Duodenal mucosa (tissue), 2 donors: ENCODE measurements around the gene VPS33B.

Experiments used
- H3K27ac ChIP-seq: one replicate; pipeline ENCODE4 v1.7.0; 2013; ENCODE audit warnings: low read depth, low read length
- H3K27me3 ChIP-seq, 2 donors: one replicate each; pipeline ENCODE4 v1.7.0; 2013; ENCODE audit warnings: low read length in 2 of 2, control low read depth in 1 of 2; ENCODE audit not compliant: insufficient read depth in 2 of 2, control insufficient read depth in 1 of 2
- H3K36me3 ChIP-seq, 2 donors: one replicate each; pipeline ENCODE4 v1.7.0; 2013; ENCODE audit warnings: low read length in 2 of 2, control low read depth in 1 of 2; ENCODE audit not compliant: insufficient read depth in 2 of 2, control insufficient read depth in 1 of 2
- H3K4me1 ChIP-seq, 2 donors: one replicate each; pipeline ENCODE4 v1.7.0; 2013; ENCODE audit warnings: low read length in 2 of 2, control low read depth in 1 of 2; ENCODE audit not compliant: insufficient read depth in 2 of 2, control insufficient read depth in 1 of 2
- H3K4me3 ChIP-seq, 2 donors: one replicate each; pipeline ENCODE4 v1.7.0; 2013; ENCODE audit warnings: low read length in 2 of 2, low read depth in 1 of 2
- H3K9ac ChIP-seq, 2 donors: one replicate each; pipeline ENCODE4 v1.7.0; 2013; ENCODE audit warnings: low read length in 2 of 2, low read depth in 1 of 2
- H3K9me3 ChIP-seq, 2 donors: one replicate each; pipeline ENCODE4 v1.7.0; 2013; ENCODE audit warnings: low read length in 2 of 2, control low read depth in 1 of 2; ENCODE audit not compliant: control insufficient read depth in 1 of 2

The VPS33B gene

DNA sequence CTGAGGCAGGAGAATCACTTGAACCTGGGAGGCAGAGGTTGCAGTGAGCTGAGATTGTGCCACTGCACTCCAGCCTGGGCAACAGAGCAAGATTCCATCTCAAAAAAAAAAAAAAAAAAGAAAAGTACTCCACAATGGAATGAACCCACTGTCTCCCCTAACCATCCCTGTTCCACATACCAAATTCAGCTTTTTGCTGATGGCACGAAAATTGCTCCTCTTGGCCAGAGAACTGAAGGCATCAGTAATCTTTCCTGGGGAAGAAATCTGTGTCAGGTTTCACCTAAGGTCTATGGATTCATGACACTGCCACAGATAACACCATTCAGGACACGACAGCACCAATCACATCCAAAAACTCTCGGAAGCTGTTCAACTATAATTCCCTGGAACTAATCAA, 21.2 kb downstream of the VPS33B start:
- H3K36me3 ChIP-seq: peaks cover 24 to 71% of the 10 kb centered on the region in 2 donors
- no peak overlapping the region for H3K9ac ChIP-seq
- H3K27me3 ChIP-seq: no peaks in the 10 kb centered on the region
- H3K4me1 ChIP-seq: no peaks in the 10 kb centered on the region
- H3K27ac ChIP-seq: no peak overlapping the region
- H3K9me3 ChIP-seq: no peaks in the 10 kb centered on the region
- no peak overlapping the region for H3K4me3 ChIP-seq

DNA sequence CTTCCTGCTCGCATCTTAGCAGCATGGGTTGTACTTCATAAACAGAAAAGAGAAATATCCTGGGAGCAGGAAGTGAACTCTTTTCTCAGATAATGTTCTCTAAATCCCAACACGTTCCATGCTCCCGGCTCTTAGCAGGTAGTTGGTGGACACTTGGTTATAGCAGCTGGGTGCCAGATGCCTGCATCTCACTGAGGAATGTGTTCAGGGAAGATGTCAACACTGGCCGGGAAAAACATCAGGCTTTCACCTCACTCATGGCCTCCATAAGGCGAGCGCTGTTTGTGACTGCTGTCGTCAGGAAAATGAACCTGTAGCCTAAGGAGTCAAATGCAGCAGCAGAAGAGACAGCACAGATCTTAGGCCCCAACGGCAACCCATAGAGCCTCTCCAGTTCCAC, 23.7 kb downstream of the VPS33B start:
- H3K36me3 ChIP-seq: peaks cover 14 to 53% of the 10 kb centered on the region in 2 donors
- H3K27ac ChIP-seq: no peak overlapping the region

DNA sequence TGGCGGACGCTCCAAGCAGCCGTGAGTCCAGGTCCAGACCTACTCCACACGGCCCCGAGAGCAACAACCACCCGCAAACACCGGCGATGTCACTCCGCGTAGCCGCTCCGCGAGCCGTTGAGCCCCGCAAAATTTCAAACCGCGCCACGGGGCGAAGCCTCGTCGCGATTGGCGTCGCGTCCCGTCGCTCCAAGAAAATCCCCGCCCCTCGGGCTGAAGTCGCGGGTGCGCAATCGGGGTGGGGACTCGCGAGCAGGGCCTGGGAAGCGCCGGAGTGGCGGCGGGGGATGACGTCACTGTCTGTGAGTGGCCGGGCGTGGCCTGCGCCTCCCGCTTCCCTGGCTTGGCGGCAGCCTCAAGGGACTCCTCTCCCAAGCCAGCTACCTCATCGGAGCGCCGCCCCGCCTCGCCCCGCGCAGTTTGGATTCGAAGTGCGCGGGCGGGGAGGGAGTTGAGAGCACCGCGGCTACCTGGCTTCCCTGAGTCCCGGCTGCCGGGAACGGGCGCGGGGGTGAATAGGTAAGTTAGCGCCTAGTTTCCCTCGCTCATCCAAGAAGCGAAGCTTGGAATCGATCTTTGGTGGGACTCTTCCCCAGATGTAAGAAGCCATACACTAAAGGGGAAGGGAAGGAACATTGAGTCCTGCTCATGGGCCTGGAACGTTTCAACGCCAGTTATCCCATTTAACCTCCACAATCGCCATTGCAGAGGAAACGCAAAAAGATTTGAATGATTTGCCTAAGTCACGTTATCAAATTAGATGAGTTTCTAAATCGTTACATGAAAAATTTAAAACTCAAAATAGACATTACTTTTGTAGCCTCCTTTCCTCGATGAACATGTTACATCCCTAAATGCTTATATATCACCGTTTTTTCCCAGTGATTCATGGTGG, 27.7 kb downstream of the VPS33B start, which contains the start of gene PRC1:
Gene PRC1, minus strand, starts transcription at position 119 of the 895 bp plus-strand sequence. Its CDS starts 118 bp downstream, at position 1.
- no peaks in the 10 kb centered on the region for H3K27me3 ChIP-seq
- H3K9ac ChIP-seq: peak within 1 kb of the TSS; percentile 88 to 98
- peaks cover 7 to 12% of the 10 kb centered on the region in 2 donors for H3K4me1 ChIP-seq
- H3K4me3 ChIP-seq: peak within 1 kb of the TSS; percentile 77 to 94
- no peaks in the 10 kb centered on the region for H3K9me3 ChIP-seq
- peaks cover 6 to 20% of the 10 kb centered on the region in 2 donors for H3K36me3 ChIP-seq
- H3K27ac ChIP-seq: peak within 1 kb of the TSS; percentile 50

More for the DNA sequence above, 23.7 kb downstream of the VPS33B start:
- Histone ChIP-seq H3K9ac (no peak overlapping the region), H3K4me1 (peaks cover 5 to 7% of the 10 kb centered on the region in 2 donors), H3K4me3 (no peak overlapping the region), H3K27me3 (no peaks in the 10 kb centered on the region), H3K9me3 (no peaks in the 10 kb centered on the region)

DNA sequence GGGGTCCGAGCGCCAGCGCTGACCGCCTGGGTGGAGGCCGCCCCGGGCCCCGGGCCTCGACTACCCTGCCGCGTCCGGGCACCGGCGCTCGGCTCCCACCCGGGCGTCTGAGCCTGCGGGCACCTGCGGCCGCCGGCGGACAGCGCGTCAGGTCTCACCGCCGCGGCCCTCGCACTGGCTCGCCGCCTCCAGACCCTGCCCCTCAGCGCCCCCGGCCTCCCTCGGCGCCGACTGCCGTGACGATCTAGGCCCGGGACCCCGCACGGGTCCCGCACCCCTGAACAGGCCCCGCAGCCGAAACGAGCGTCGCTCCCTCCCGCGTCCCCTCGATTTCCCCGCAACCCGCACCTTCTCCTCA, 28.4 kb downstream of the VPS33B start:
- Histone ChIP-seq H3K4me3 (peak overlapping the region; percentile 77 to 94), H3K27me3 (no peaks in the 10 kb centered on the region), H3K9me3 (no peaks in the 10 kb centered on the region), H3K9ac (peak overlapping the region; percentile 88 to 98), H3K36me3 (peaks cover 3 to 15% of the 10 kb centered on the region in 2 donors), H3K27ac (peak overlapping the region; percentile 50), H3K4me1 (peaks cover 7 to 12% of the 10 kb centered on the region in 2 donors)

DNA sequence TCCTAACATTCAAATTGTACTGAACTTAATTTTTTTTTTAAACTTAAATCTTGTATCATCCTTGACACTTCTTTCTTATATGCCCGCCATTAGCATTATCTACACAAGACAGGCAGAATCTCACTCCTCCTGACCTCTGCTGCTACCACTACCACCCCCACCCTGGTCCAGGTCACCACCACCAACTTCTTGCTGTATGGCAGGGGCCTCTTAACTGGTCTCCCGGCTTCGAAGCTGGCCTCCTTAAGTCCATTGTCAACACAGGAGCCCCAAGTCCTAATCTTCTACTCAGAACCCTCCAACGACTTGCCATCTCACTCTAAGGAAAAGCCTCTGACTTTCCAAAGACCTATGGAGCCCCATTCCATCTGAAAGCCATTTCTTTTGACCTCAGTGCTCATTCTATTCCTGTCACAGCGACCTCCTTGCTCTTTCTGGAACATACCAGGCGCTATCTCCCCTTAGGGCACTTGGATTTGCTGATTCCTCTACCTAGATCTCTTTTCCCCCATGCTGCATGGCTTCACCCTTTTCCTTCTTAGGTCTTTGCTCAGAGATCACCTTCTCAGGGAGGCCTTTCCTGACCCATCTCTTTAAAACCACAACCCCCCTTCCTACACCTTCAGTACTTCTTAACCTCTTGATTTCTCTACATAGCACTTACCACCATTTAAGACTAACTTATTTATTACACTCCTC, 30.7 kb downstream of the VPS33B start:
- Histone ChIP-seq H3K4me3 (no peak overlapping the region), H3K27me3 (no peaks in the 10 kb centered on the region), H3K36me3 (no peaks in the 10 kb centered on the region), H3K9me3 (no peaks in the 10 kb centered on the region), H3K27ac (no peak overlapping the region), H3K9ac (no peak overlapping the region), H3K4me1 (peaks cover 14 to 19% of the 10 kb centered on the region in 2 donors)

DNA sequence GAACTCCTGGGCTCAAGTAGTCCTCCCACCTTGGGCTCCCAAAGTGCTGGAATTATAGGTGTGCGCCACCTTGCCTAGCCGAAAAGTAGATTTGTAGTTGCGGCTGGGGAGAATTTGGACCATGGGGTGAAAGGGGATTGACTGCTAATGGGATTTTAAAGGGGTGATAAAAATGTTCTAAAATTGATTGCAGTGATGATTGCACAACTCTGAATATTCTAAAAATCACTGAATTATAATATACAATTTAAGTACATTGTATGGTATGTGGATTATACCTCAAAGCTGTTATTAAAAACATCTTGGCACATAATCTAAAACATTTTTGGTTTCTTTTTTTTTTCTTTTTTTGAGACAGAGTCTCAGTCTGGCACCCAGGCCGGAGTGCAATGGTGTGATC, 31.9 kb downstream of the VPS33B start:
- Histone ChIP-seq H3K9me3 (no peaks in the 10 kb centered on the region), H3K9ac (no peak overlapping the region), H3K36me3 (no peaks in the 10 kb centered on the region), H3K27ac (no peak overlapping the region), H3K4me1 (peaks cover 14 to 19% of the 10 kb centered on the region in 2 donors), H3K27me3 (no peaks in the 10 kb centered on the region), H3K4me3 (no peak overlapping the region)

DNA sequence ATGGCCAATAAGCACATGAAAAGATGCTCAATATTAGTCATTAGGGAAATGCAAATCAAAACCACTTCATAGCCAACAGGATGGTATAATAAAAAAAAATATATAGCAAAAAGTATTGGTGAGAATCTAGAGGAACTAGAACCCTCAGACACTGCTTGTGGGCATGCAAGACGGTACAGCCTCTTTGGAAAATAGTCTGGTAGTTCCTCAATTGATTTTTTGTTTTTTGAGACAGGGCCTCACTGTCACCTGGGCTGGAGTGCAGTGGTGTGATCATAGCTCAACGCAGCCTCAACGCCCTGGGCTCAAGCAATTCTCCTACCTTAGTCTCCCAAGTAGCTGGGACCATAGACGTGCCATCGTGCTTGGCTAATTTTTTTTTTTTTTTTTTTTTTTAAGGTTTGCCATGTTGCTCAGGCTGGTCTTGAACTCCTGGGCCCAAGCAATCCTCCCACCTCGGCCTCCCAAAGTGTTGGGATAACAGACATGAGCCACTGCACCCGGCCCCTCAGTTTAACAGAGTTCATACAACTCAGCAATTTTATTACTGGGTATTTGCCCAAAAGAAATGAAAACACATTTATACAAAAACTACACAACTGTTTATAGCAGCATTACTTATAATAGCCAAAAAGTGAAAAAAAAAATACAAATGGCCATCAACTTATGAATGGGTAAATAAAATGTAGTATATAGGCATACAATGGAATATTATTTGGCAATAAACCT, 33.2 kb downstream of the VPS33B start:
- H3K36me3 ChIP-seq: peaks cover 0 to 3% of the 10 kb centered on the region in 2 donors
- no peak overlapping the region for H3K27ac ChIP-seq
- H3K27me3 ChIP-seq: no peaks in the 10 kb centered on the region
- H3K4me3 ChIP-seq: no peak overlapping the region
- H3K9ac ChIP-seq: no peak overlapping the region
- H3K4me1 ChIP-seq: peaks cover 7 to 14% of the 10 kb centered on the region in 2 donors
- no peaks in the 10 kb centered on the region for H3K9me3 ChIP-seq

DNA sequence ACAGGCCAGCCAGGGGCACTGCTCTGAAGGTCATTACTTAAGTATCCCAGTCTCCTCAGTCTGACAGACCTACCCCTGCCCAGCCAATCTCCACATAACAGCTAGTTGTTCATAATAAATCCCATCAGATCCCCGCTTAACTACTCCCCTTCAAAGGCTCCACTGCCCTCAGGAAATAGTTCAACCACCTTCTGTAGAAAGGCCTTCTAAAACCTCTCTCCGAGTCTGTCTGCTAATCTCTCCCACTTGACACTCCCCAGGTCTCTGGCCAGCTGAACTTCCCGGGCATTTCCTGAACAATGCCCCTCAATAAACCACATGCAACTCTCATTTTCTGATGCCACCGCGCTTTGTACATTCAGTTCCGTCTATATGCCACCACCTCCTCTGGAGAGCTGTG, 34.1 kb downstream of the VPS33B start:
- Histone ChIP-seq H3K9ac (peak overlapping the region in 1 of 2 donors; percentile 2), H3K36me3 (peaks cover 0 to 10% of the 10 kb centered on the region in 2 donors), H3K27ac (no peak overlapping the region), H3K27me3 (no peaks in the 10 kb centered on the region), H3K9me3 (no peaks in the 10 kb centered on the region), H3K4me1 (peaks cover 7 to 9% of the 10 kb centered on the region in 2 donors), H3K4me3 (peak overlapping the region in 1 of 2 donors; percentile 6)

DNA sequence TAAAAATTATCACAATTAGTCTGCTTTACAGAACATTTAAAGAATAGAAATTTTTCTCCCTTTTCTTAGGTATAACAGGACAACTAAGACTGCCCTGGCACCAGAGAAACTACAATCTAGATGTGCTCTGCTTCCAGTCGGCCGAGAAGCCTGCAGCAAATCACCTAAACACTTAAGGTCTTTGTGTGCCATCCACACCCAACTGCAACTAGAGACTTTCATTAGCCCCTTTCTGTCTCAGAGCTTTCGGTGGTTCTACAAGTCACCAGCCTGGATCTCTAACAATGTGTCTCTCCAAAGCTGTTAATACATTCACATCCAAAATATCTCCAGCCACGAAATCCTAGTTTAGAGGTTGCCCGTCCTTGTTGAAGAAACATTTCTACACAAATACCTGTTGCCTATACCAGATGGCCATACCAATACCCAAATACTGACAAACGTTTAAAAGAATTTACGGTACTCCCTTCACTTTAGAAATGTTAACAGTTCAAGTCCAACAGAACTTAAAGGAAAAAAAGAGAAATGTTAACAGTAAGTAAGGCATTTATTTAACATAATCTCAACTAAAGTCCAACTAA, 34.7 kb downstream of the VPS33B start:
- Histone ChIP-seq H3K27ac (no peak overlapping the region), H3K36me3 (peaks cover 0 to 15% of the 10 kb centered on the region in 2 donors), H3K27me3 (no peaks in the 10 kb centered on the region), H3K9ac (no peak overlapping the region), H3K4me3 (no peak overlapping the region), H3K4me1 (peaks cover 7% of the 10 kb centered on the region in 2 donors), H3K9me3 (no peaks in the 10 kb centered on the region)
